Activated B cell treated with CpG ODN at 0.5 μM for 24 hours (primary cell): ENCODE measurements around the gene SLC19A1. TPM values are rescaled to one million over a fixed set of nuclear protein-coding genes. Genes with fewer than 3 reads are reported as not detected.

ENCODE experiments used
- ATAC-seq: fragments of 200-7000 bp; cut with Tn5 transposase; one replicate; pipeline ENCODE4 v1.10.0; 2021; ENCODE audit warnings: low read depth, mild to moderate bottlenecking, moderate library complexity
- CTCF ChIA-PET: fragments of 350-600 bp; sonication (Branson Sonifier 250); formaldehyde crosslinking; loops from one replicate; lab custom pipeline; 2021; ENCODE audit warnings: antibody characterized with exemption; lab: Charles Lee
- POLR2A ChIA-PET: fragments of 350-600 bp; sonication (Branson Sonifier 250); formaldehyde crosslinking; loops from one replicate; lab custom pipeline; 2021; ENCODE audit warnings: antibody characterized with exemption; lab: Charles Lee
- DNase-seq: peaks from one replicate; pipeline ENCODE4 v3.0.0; 2022
- H3K27ac Mint-ChIP-seq: one replicate; pipeline ENCODE4 v1.8.0; 2020; ENCODE audit warnings: mixed read lengths
- H3K27me3 Mint-ChIP-seq: one replicate; pipeline ENCODE4 v1.8.0; 2021; ENCODE audit warnings: mixed read lengths
- H3K36me3 Mint-ChIP-seq: one replicate; pipeline ENCODE4 v1.8.0; 2021; ENCODE audit warnings: low read depth, mixed read lengths
- H3K4me1 Mint-ChIP-seq: one replicate; pipeline ENCODE4 v1.8.0; 2021; ENCODE audit warnings: mixed read lengths
- H3K4me3 Mint-ChIP-seq: one replicate; pipeline ENCODE4 v1.8.0; 2020; ENCODE audit warnings: mild to moderate bottlenecking, mixed read lengths
- H3K9me3 Mint-ChIP-seq: one replicate; pipeline ENCODE4 v1.8.0; 2020; ENCODE audit warnings: mixed read lengths
- intact Hi-C: fragments of 100-400 bp; cut with micrococcal nuclease; formaldehyde crosslinking; loops from one replicate; pipeline ENCODE4 v1.15.1; 2024
- total RNA-seq: library from RNA; stranded (reverse); gene quantifications from 2 replicates; pipeline ENCODE4 v1.2.3, GENCODE V29; 2022
- TF ChIP-seq, protein P1 (sequence below): fragments of 200-600 bp; IDR thresholded peaks from one replicate; pipeline ENCODE4 v1.8.0; 2022; ENCODE audit warnings: antibody characterized with exemption, mild to moderate bottlenecking

The SLC19A1 gene
- total RNA-seq, 1 donor from 2014 or later, result 10.7 TPM

DNA sequence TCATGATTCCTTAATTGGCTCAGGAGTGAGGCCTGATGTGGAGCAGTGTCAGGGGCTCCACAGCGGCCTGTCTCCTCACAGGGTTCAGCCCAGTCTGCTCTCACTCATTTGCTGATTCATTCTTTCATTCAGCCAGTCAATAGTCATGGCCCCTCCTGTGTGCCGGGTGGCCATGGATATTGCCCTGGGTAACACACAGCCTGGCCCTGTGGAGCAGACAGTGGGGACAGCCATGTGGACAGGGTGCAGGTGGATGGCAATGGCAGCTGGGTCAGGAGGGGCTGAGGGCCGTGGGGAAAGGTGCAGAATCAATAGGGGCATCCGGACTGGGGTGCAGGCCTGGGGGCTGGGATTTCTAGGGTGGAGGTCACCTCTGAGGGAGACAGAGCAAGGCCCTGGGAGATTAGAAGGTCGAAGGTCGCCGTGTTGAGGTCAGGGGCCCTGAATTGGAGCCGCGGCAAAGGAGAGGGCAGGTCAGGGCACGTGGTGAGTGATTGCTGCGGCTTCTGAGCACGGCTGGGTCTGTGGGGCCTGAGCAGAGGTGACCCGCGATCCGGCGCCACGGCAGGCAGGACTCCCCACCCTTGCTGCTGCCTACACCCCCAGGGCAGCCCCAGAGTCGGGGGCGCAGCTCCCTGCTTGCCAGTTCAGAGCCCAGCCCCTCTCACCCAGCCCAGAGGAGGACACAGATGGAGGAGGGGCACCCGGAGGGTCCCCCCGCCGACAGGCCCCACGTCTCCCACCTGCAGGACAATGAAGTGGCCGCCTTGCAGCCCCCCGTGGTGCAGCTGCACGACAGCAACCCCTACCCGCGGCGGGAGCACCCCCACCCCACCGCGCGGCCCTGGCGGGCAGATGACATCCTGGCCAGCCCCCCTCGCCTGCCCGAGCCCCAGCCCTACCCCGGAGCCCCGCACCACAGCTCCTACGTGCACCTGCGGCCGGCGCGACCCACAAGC is 33.4 kb downstream of the SLC19A1 start:
- intact Hi-C loops, result no loop called here
- Mint-ChIP-seq H3K27ac (no peak overlapping the region), H3K27me3 (no peaks in the 10 kb centered on the region), H3K36me3 (peaks cover 2% of the 10 kb centered on the region), H3K4me1 (no peaks in the 10 kb centered on the region), H3K9me3 (no peaks in the 10 kb centered on the region), H3K4me3 (no peak overlapping the region)
- ChIA-PET CTCF (no interaction called here), POLR2A (no interaction called here)
- no peak for ATAC-seq
- TF ChIP-seq, protein P1, sequence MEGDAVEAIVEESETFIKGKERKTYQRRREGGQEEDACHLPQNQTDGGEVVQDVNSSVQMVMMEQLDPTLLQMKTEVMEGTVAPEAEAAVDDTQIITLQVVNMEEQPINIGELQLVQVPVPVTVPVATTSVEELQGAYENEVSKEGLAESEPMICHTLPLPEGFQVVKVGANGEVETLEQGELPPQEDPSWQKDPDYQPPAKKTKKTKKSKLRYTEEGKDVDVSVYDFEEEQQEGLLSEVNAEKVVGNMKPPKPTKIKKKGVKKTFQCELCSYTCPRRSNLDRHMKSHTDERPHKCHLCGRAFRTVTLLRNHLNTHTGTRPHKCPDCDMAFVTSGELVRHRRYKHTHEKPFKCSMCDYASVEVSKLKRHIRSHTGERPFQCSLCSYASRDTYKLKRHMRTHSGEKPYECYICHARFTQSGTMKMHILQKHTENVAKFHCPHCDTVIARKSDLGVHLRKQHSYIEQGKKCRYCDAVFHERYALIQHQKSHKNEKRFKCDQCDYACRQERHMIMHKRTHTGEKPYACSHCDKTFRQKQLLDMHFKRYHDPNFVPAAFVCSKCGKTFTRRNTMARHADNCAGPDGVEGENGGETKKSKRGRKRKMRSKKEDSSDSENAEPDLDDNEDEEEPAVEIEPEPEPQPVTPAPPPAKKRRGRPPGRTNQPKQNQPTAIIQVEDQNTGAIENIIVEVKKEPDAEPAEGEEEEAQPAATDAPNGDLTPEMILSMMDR, result no peak
- no peak for DNase-seq

DNA sequence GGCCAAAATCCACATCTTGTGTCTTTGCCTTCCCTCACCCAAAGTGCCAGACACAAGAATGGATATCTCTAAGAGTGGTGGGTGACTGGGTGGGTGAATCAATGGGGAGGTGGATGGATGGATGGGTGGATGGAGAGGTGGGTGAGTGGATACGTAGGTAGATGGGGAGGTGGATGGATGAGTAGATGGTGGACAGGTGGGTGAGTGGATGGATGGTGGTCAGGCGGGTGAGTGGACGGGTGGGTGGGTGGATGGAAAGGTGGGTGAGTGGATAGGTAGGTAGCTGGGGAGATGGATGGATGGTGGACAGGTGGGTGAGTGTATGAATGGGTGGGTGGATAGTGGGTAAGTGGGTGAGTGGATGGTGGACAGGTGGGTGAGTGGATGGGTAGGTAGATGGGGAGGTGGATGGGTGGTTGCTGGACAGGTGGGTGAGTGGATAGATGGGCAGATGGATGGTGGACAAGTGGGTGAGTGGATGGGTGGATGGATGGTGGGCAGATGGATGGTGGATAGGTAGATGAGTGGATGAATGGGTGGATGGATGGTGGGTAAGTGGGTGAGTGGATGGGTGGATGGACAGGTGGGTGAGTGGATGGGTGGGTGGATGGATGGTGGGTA is 34.2 kb downstream of the SLC19A1 start:
- no peak overlapping the region for H3K4me3 Mint-ChIP-seq
- CTCF ChIA-PET, result no interaction called here

DNA sequence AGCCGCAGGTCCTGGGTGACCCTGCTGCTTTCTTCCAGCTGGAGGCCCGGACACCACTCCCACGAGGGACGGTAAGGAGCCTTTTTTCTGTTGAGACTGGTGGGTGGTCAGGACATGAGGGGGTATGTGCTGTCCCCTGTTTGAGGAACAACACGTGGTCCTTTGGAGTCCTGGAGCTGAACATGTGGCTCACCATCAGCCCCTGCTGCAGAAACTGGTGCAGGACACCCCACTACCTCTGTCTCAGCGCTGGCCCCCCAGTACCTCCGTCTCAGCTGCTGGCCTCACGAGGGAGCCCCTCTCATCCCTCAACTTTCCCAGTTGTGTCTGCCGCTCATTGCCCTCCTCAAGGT is 34.7 kb downstream of the SLC19A1 start:
- POLR2A ChIA-PET, result no interaction called here
- no peak overlapping the region for H3K4me3 Mint-ChIP-seq
- no peak overlapping the region for H3K27ac Mint-ChIP-seq
- no peaks in the 10 kb centered on the region for H3K4me1 Mint-ChIP-seq
- H3K27me3 Mint-ChIP-seq, result no peaks in the 10 kb centered on the region
- TF ChIP-seq, protein P1, result no peak
- ATAC-seq, result no peak
- H3K9me3 Mint-ChIP-seq, result no peaks in the 10 kb centered on the region
- CTCF ChIA-PET, result no interaction called here
- no peak for DNase-seq
- H3K36me3 Mint-ChIP-seq, result no peaks in the 10 kb centered on the region
- intact Hi-C loops, result no loop called here

More for the DNA sequence above, 34.2 kb downstream of the SLC19A1 start:
- ATAC-seq, result no peak
- TF ChIP-seq, protein P1, result no peak
- Mint-ChIP-seq H3K9me3 (no peaks in the 10 kb centered on the region), H3K27ac (no peak overlapping the region), H3K27me3 (no peaks in the 10 kb centered on the region), H3K36me3 (no peaks in the 10 kb centered on the region), H3K4me1 (no peaks in the 10 kb centered on the region)
- intact Hi-C loops, result no loop called here
- no peak for DNase-seq
- POLR2A ChIA-PET, result no interaction called here

DNA sequence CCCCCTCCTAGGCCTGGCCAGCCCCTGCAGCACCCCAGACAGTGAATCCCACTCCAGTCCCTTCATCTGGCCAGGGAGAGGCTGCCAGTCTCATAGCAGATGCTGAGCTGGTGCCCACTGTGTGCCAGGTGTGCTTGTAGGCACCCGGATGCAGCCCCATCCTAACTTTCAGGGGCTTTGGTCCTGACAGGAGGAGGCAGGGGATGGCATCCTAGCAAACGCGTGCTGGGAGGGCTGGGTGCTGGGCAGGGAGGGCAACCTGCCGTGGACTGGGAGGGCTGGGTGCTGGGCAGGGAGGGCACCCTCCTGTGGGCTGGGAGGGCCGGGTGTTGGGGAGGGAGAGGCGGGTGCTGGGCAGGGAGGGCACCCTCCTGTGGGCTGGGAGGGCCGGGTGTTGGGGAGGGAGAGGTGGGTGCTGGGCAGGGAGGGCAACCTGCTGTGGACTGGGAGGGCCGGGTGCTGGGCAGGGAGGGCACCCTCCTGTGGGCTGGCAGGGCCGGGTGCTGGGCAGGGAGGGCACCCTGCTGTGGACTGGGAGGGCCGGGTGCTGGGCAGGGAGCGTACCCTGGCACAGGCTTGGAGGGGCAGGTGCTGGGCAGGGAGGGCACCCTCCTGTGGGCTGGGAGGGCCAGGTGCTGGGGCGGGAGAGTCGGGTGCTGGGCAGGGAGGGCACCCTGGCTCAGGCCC is 35.3 kb downstream of the SLC19A1 start:
- CTCF ChIA-PET, result no interaction called here
- H3K4me1 Mint-ChIP-seq, result no peaks in the 10 kb centered on the region
- no peak overlapping the region for H3K4me3 Mint-ChIP-seq
- intact Hi-C loops, result no loop called here
- H3K9me3 Mint-ChIP-seq, result no peaks in the 10 kb centered on the region
- TF ChIP-seq, protein P1, result no peak
- H3K27me3 Mint-ChIP-seq, result no peaks in the 10 kb centered on the region
- DNase-seq, result no peak
- no peak overlapping the region for H3K27ac Mint-ChIP-seq
- no peaks in the 10 kb centered on the region for H3K36me3 Mint-ChIP-seq
- POLR2A ChIA-PET, result no interaction called here
- ATAC-seq, result no peak
